Smooth muscle cell (in vitro differentiated cells): Measurements from ENCODE around the gene MAPRE2. TPM values are rescaled to one million over a fixed set of nuclear protein-coding genes. Genes with fewer than 3 reads are reported as not detected.

Experiments
- DNase-seq: peaks from one replicate; lab custom pipeline; 2025; ENCODE audit not compliant: unreplicated experiment; lab: John Stamatoyannopoulos, UW
- H2AFZ ChIP-seq: fragments of 200-600 bp; sonication (generic); 2 replicates; pipeline ENCODE4 v1.6.0; 2016; ENCODE audit warnings: antibody characterized with exemption, low read depth, mild to moderate bottlenecking
- H3F3A ChIP-seq: fragments of 200-600 bp; sonication (generic); 2 replicates; pipeline ENCODE4 v1.6.0; 2017; ENCODE audit warnings: antibody characterized with exemption, low read depth
- H3K27ac ChIP-seq: fragments of 200-600 bp; sonication (generic); 2 replicates; pipeline ENCODE4 v1.5.1; 2016; ENCODE audit warnings: low read depth, mild to moderate bottlenecking
- H3K27me3 ChIP-seq: fragments of 200-600 bp; sonication (generic); 2 replicates; pipeline ENCODE4 v1.6.1; 2016; ENCODE audit warnings: low read depth, mild to moderate bottlenecking
- H3K36me3 ChIP-seq: fragments of 200-600 bp; sonication (generic); 2 replicates; pipeline ENCODE4 v1.5.1; 2016; ENCODE audit warnings: low read depth
- H3K4me1 ChIP-seq: fragments of 200-600 bp; sonication (generic); 2 replicates; pipeline ENCODE4 v1.5.1; 2016; ENCODE audit warnings: low read depth
- H3K4me2 ChIP-seq: fragments of 200-600 bp; sonication (generic); 2 replicates; pipeline ENCODE4 v1.6.0; 2016; ENCODE audit warnings: mild to moderate bottlenecking
- H3K4me3 ChIP-seq: fragments of 200-600 bp; sonication (generic); 2 replicates; pipeline ENCODE4 v1.5.1; 2016; ENCODE audit warnings: mild to moderate bottlenecking
- H3K79me2 ChIP-seq: fragments of 200-600 bp; sonication (generic); 2 replicates; pipeline ENCODE4 v1.6.0; 2016; ENCODE audit warnings: low read depth, mild to moderate bottlenecking
- H3K9ac ChIP-seq: fragments of 200-600 bp; sonication (generic); 2 replicates; pipeline ENCODE4 v1.6.0; 2016; ENCODE audit warnings: low read depth
- H3K9me3 ChIP-seq: fragments of 200-600 bp; sonication (generic); replicated peaks from 2 replicates; pipeline ENCODE4 v1.5.1; 2016; ENCODE audit warnings: low read depth
- H4K20me1 ChIP-seq: fragments of 200-600 bp; sonication (generic); 2 replicates; pipeline ENCODE4 v1.6.0; 2016; ENCODE audit warnings: low read depth
- WGBS: methylation state at CpG from one replicate; pipeline ENCODE4 v1.1.7; 2016; ENCODE audit warnings: low lambda C conversion rate; 5-methylcytosine and 5-hydroxymethylcytosine counted together
- polyA plus RNA-seq: library from polyadenylated mRNA; unstranded; fragments of >200 nt; fragmentation: Nextera tagmentation; extraction: Ambion mirVana; gene quantifications from 2 replicates; pipeline ENCODE4 v1.2.1, GENCODE V29; 2016
- total RNA-seq: library from RNA; depleted of rRNA; stranded (reverse); fragments of >200 nt; gene quantifications from 2 replicates; pipeline ENCODE4 v1.2.3, GENCODE V29; 2014
- TF ChIP-seq, protein P1 (sequence below): fragments of 200-600 bp; sonication (generic); IDR thresholded peaks from 2 replicates; pipeline ENCODE4 v1.5.1; 2017; ENCODE audit warnings: borderline replicate concordance, mild to moderate bottlenecking, antibody characterized with exemption; ENCODE audit not compliant: insufficient read depth, poor library complexity, severe bottlenecking

The MAPRE2 gene
- total and polyA plus RNA-seq, 2 experiments from 2014 or later = 11.2 to 21.8 TPM

DNA sequence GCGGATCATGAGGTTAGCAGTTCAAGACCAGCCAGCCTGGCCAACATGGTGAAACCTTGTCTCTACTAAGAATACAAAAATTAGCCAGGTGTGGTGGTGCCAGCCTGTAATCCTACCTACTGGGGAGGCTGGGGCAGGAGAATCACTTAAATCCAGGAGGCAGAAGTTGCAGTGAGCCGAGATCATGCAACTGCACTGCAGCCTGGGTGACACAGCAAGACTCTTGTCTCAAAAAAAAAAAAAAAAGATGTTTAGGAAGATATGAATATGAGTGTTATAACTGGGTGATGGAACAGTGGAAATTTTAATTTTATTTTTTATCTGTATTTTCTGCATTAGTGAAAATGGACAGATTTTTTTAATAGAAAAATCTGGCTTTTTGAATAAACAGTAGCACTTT is 14.5 kb downstream of the MAPRE2 start:
- TF ChIP-seq, protein P1, sequence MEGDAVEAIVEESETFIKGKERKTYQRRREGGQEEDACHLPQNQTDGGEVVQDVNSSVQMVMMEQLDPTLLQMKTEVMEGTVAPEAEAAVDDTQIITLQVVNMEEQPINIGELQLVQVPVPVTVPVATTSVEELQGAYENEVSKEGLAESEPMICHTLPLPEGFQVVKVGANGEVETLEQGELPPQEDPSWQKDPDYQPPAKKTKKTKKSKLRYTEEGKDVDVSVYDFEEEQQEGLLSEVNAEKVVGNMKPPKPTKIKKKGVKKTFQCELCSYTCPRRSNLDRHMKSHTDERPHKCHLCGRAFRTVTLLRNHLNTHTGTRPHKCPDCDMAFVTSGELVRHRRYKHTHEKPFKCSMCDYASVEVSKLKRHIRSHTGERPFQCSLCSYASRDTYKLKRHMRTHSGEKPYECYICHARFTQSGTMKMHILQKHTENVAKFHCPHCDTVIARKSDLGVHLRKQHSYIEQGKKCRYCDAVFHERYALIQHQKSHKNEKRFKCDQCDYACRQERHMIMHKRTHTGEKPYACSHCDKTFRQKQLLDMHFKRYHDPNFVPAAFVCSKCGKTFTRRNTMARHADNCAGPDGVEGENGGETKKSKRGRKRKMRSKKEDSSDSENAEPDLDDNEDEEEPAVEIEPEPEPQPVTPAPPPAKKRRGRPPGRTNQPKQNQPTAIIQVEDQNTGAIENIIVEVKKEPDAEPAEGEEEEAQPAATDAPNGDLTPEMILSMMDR = no peak
- no peak overlapping the region for H3K4me3 ChIP-seq
- no peak for DNase-seq
- no peaks in the 10 kb centered on the region for H3K9me3 ChIP-seq
- no peak overlapping the region for H3K9ac ChIP-seq
- H3K27ac ChIP-seq = no peak overlapping the region
- H3K36me3 ChIP-seq = no peaks in the 10 kb centered on the region
- H2AFZ ChIP-seq = no peak overlapping the region
- WGBS = 95% methylated on average over 2 of the region's 2 CpGs
- peaks cover 2% of the 10 kb centered on the region for H3K79me2 ChIP-seq
- no peaks in the 10 kb centered on the region for H3K27me3 ChIP-seq
- H3F3A ChIP-seq = no peaks in the 10 kb centered on the region
- H3K4me2 ChIP-seq = no peak overlapping the region
- no peaks in the 10 kb centered on the region for H4K20me1 ChIP-seq
- H3K4me1 ChIP-seq = peaks cover 7% of the 10 kb centered on the region

DNA sequence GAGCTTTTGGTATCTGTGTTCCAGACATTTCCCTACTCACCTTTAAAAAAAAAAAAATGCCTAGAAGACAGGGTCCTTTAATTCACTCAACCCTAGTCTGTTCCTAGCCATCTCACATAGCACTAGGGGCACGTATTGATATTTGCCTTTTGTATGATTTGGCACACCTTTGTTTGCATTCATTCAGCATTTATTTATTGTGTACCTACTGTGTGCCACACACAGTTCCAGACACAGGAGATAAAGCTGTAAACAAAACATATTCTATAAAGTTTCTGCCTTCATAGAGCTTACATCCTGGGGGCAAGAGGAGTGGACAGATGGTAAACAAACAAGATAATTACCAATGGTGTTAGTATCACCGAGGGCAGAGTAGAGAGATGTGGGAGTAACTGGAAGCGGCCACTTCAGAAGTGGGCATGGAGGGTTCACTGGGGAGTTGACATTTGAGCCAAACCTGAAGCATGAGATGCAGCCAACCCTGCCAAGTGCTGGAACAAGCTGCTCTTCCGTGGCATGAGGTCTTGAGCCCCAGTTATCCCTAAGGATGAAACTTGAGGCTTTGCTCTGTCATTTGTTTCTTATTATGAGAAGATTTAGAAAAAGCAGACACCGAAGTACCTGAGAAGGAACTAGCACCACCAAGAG is 18.2 kb downstream of the MAPRE2 start:
- DNase-seq = no peak
- no peak overlapping the region for H3K4me3 ChIP-seq
- 90% methylated on average over 5 of the region's 5 CpGs for WGBS
- H3K27ac ChIP-seq = no peak overlapping the region
- peaks cover 1% of the 10 kb centered on the region for H3K79me2 ChIP-seq
- H3K36me3 ChIP-seq = no peaks in the 10 kb centered on the region
- H3K9ac ChIP-seq = no peak overlapping the region
- H4K20me1 ChIP-seq = no peaks in the 10 kb centered on the region
- no peak overlapping the region for H2AFZ ChIP-seq
- no peaks in the 10 kb centered on the region for H3K9me3 ChIP-seq
- H3K4me1 ChIP-seq = peaks cover 14% of the 10 kb centered on the region
- no peaks in the 10 kb centered on the region for H3K27me3 ChIP-seq
- H3K4me2 ChIP-seq = no peak overlapping the region
- TF ChIP-seq, protein P1 = no peak
- no peaks in the 10 kb centered on the region for H3F3A ChIP-seq

DNA sequence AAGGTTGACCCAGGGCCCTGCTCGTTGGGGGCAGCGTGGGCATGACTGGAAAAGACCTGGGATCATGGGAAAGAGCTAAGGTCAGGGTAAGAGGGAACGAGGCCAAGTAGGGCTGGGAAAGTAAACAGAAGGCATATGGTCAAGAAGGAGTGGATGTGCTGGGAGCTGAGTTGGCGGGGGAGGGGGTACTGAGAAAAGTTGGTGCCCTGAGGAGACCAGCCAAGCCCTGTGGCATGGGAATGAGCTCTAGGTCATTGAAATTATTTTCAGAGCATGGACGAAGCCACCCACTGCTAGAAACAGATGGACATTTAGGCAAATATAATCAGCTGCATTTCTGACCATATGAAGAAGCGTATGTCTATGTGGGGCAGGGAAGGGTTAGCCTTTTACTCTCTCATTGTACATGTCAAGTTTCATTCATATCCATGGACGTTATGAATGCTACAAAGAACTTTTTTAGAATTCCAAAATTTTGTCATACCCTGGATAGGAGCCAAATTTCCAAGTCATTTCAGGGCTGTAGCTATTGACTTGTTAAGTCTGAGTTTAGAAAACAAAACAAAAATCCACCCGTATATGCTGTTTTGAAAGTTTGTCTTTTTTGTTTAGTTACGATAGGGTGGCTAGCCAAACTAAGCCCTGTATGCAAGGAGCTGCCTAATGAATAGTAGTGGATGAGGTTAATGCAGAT is 19.1 kb downstream of the MAPRE2 start:
- Histone ChIP-seq H3K4me2 (no peak overlapping the region), H3K9me3 (no peaks in the 10 kb centered on the region), H3K27me3 (no peaks in the 10 kb centered on the region), H3K9ac (no peak overlapping the region), H2AFZ (no peak overlapping the region), H3K4me3 (no peak overlapping the region), H3K4me1 (peaks cover 14% of the 10 kb centered on the region), H3K27ac (no peak overlapping the region), H3K36me3 (no peaks in the 10 kb centered on the region), H3K79me2 (no peaks in the 10 kb centered on the region), H4K20me1 (no peaks in the 10 kb centered on the region), H3F3A (no peaks in the 10 kb centered on the region)
- TF ChIP-seq, protein P1 = no peak
- 91% methylated on average over 9 of the region's 9 CpGs for WGBS
- DNase-seq = no peak
